Suppressor macrophage treated with lipopolysaccharide for 4 hours (primary cell): Measurements from ENCODE around the gene USPL1.

Source experiments
- DNase-seq: peaks from one replicate; pipeline ENCODE4 v3.0.0-alpha.2; 2020

Gene USPL1

GRCh38 chr13:30617315-30618185 is at the start of gene USPL1:
Gene USPL1, plus strand, starts transcription at chr13:30617920. Its CDS starts 3,221 bp downstream, at chr13:30621141.
- peak; percentile 99 for DNase-seq

GRCh38 chr13:30569901-30570576 is 47.7 kb upstream of the USPL1 start:
- DNase-seq = peak; percentile 93

GRCh38 chr13:30570691-30571090 is 47.0 kb upstream of the USPL1 start:
- DNase-seq = peak; percentile 35

- peak; percentile 67 for DNase-seq
These were observed 44.9 kb upstream of the USPL1 start for GRCh38 chr13:30572859-30573275.

GRCh38 chr13:30576528-30576927 is 41.2 kb upstream of the USPL1 start:
- DNase-seq = peak; percentile 17

GRCh38 chr13:30577401-30577852 is 40.3 kb upstream of the USPL1 start:
- peak; percentile 82 for DNase-seq

- no peak for DNase-seq
These were observed 36.7 kb upstream of the USPL1 start for GRCh38 chr13:30580852-30581502.

- peak; percentile 29 for DNase-seq
These were observed 36.1 kb upstream of the USPL1 start for GRCh38 chr13:30581582-30581981.

GRCh38 chr13:30584051-30584731 is 33.5 kb upstream of the USPL1 start:
- no peak for DNase-seq

- no peak for DNase-seq
These were observed 31.9 kb upstream of the USPL1 start for GRCh38 chr13:30585748-30586262.

GRCh38 chr13:30587231-30587630 is 30.5 kb upstream of the USPL1 start:
- no peak for DNase-seq

- DNase-seq = no peak
These were observed 30.0 kb upstream of the USPL1 start for GRCh38 chr13:30587739-30588138.

- no peak for DNase-seq
These were observed 24.7 kb upstream of the USPL1 start for GRCh38 chr13:30593001-30593400.

- DNase-seq = peak; percentile 57
These were observed 17.2 kb upstream of the USPL1 start for GRCh38 chr13:30600496-30600895.

GRCh38 chr13:30601836-30602235 is 15.9 kb upstream of the USPL1 start:
- no peak for DNase-seq

GRCh38 chr13:30605052-30605451 is 12.7 kb upstream of the USPL1 start:
- no peak for DNase-seq

- DNase-seq = peak; percentile 61
These were observed 10.5 kb upstream of the USPL1 start for GRCh38 chr13:30607186-30607585.

- no peak for DNase-seq
These were observed 9.8 kb upstream of the USPL1 start for GRCh38 chr13:30607908-30608307.

- DNase-seq = no peak
These were observed 9.4 kb upstream of the USPL1 start for GRCh38 chr13:30608364-30608763.

- no peak for DNase-seq
These were observed 7.4 kb upstream of the USPL1 start for GRCh38 chr13:30610311-30610710.

- DNase-seq = peak; percentile 8
These were observed 2.2 kb upstream of the USPL1 start for GRCh38 chr13:30615481-30615865.

GRCh38 chr13:30615866-30616541 is 1.7 kb upstream of the USPL1 start:
- peak; percentile 73 for DNase-seq
